ENCODE measurements around the gene ABHD17B.

Gene ABHD17B

GRCh38 chr9:71816916-71817451 lies 94.0 kb downstream of the ABHD17B start:
- DNase-seq (ENCODE audit: low read depth), result no peak
- TF ChIP-seq CTCF (IDR thresholded peaks at IDR 0.05; ENCODE audit: insufficient read depth, low read depth, low read length, missing control alignments), result no peak
- no peak overlapping the region for H3K4me3 ChIP-seq (ENCODE audit: low read depth, low read length)

Measured in GM12865 (cell line).